Muscle of leg (tissue), 11 donors: ENCODE measurements around the gene GTF2H1. TPM values are rescaled to one million over a fixed set of nuclear protein-coding genes. Genes with fewer than 3 reads are reported as not detected.
"Not testable (repeated sequence)": the region's sequence is repeated elsewhere in the genome, so short reads cannot be mapped to it uniquely, and the experiment has no call there.

Experiments used
- DNase-seq: peaks from one replicate; pipeline ENCODE4 v3.0.0; 2013
- H3K27ac ChIP-seq: one replicate; pipeline ENCODE4 v1.5.1; 2013; ENCODE audit warnings: mild to moderate bottlenecking, low read length, control low read depth
- H3K27me3 ChIP-seq: one replicate; pipeline ENCODE4 v1.6.1; 2013; ENCODE audit warnings: low read length; ENCODE audit not compliant: control insufficient read depth, insufficient read depth
- H3K36me3 ChIP-seq: one replicate; pipeline ENCODE4 v1.6.1; 2013; ENCODE audit warnings: low read length; ENCODE audit not compliant: control insufficient read depth, insufficient read depth
- H3K4me1 ChIP-seq: one replicate; pipeline ENCODE4 v1.6.1; 2013; ENCODE audit warnings: low read length; ENCODE audit not compliant: control insufficient read depth, insufficient read depth
- H3K4me3 ChIP-seq: one replicate; pipeline ENCODE4 v1.5.1; 2013; ENCODE audit warnings: low read length, control low read depth
- H3K9me3 ChIP-seq: replicated peaks from 2 replicates; pipeline ENCODE4 v1.6.1; 2013; ENCODE audit warnings: low read depth, low read length; ENCODE audit not compliant: control insufficient read depth
- WGBS: methylation state at CpG from one replicate; pipeline ENCODE4 v1.1.5; 2013; ENCODE audit warnings: missing lambda C conversion rate; ENCODE audit not compliant: insufficient coverage; 5-methylcytosine and 5-hydroxymethylcytosine counted together
- polyA plus RNA-seq, 8 donors: library from polyadenylated mRNA; unstranded; fragments of 120-200 nt; gene quantifications; one replicate each; pipeline versions ENCODE4 v1.2.1 to v1.2.3, GENCODE V29; 2013; ENCODE audit warnings: inconsistent platforms in 1 of 8, low replicate concordance in 1 of 8; ENCODE audit not compliant: insufficient read length in 8 of 8, insufficient read depth in 1 of 8
- total RNA-seq: library from RNA; stranded (reverse); fragments of 120-200 nt; gene quantifications from one replicate; pipeline ENCODE4 v1.2.4, GENCODE V29; 2013

GTF2H1 gene
- total and polyA plus RNA-seq, 9 donors: 30.0 to 39.9 (median 33.7) TPM

DNA sequence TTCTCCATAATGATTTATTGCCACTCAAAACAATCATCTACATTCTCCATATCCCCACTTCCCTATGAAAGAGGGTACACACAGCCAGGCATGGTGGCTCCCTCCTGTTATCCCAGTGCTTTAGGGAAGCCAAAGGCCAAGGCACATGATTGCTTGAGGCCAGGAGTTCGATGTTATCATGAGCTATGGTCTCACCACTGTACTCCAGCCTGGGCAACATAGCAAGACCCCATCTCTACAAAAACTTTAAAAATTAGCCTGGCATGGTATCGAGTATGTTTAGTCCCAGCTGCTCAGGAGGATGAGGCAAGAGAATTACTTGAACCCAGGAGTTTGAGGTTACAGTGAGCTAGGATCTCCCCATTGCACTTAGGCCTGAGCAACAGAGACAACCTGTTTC is 6.5 kb upstream of the GTF2H1 start:
- WGBS: 83% methylated on average over 1 of the region's 2 CpGs
- no peaks in the 10 kb centered on the region for H3K4me1 ChIP-seq
- H3K36me3 ChIP-seq: peaks cover 3% of the 10 kb centered on the region

DNA sequence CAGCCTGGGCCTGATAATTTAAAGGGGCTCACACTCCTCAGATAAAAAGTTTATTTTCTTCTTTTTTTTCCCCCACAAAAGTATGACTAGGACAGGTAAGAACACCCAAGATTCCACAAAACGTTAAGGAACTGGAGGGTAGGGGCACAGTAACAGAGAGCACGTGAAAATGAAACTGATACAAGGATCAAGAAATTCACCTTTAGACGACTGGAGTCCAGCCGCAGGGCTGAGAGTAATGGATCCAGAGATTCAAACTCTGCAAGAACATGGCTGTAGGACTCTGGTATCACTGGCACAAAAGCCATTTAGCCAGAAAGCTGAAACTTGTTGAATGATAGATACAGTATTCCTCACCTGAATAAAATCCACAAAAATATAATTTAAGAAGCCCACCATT is 4.8 kb upstream of the GTF2H1 start:
- 86% methylated on average over 4 of the region's 4 CpGs for WGBS
- H3K36me3 ChIP-seq: no peaks in the 10 kb centered on the region
- H3K27ac ChIP-seq: no peak overlapping the region
- H3K4me1 ChIP-seq: peaks cover 3% of the 10 kb centered on the region
- no peaks in the 10 kb centered on the region for H3K27me3 ChIP-seq
- no peaks in the 10 kb centered on the region for H3K9me3 ChIP-seq
- no peak for DNase-seq
- H3K4me3 ChIP-seq: no peak overlapping the region

More for the DNA sequence above, 6.5 kb upstream of the GTF2H1 start:
- no peaks in the 10 kb centered on the region for H3K27me3 ChIP-seq
- no peak overlapping the region for H3K27ac ChIP-seq
- H3K9me3 ChIP-seq: no peaks in the 10 kb centered on the region
- H3K4me3 ChIP-seq: no peak overlapping the region
- DNase-seq: no peak

DNA sequence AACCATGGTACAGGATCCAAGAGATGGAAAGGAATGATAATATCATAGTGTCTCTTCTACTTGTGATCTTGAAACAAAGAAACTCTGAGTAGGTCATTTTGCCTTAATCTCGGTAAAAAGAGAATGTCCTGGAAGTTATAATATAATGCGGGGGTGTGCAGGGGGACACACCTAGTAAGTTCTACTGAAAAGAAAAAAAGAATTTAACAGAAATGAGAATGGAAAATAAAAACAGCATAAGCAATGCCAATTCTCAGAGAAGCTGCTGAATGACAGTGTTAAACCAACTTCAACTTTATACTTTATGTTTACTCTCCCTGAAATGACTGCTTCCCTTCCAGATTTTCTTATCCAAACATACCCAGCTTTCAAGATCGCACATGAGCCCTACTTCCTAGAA is 2.5 kb upstream of the GTF2H1 start:
- Histone ChIP-seq H3K27me3 (no peaks in the 10 kb centered on the region), H3K4me3 (no peak overlapping the region), H3K9me3 (no peaks in the 10 kb centered on the region), H3K27ac (no peak overlapping the region), H3K4me1 (peaks cover 16% of the 10 kb centered on the region), H3K36me3 (peaks cover 3% of the 10 kb centered on the region)
- DNase-seq: no peak
- WGBS: 100% methylated on average over 2 of the region's 3 CpGs

DNA sequence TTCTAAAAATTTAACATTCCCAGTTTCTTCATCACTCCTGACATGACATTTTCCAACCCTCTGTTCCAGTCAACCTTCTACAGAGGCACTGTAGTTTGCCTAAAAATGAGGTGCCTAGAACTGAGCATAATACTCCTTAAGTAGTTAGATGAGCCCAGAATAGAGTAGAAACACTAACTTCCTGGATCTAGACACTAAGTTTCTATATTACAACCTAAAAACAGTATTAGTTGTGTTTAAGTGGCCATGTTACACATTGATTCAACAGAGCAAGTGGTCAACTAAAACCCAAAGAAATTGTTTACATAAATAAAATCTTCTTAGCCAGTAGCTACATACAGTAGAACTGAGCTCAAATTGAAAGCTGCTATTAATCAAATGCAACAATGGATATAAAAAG is 1.8 kb upstream of the GTF2H1 start:
- H3K36me3 ChIP-seq: peaks cover 3% of the 10 kb centered on the region
- no peaks in the 10 kb centered on the region for H3K27me3 ChIP-seq
- H3K4me1 ChIP-seq: peaks cover 16% of the 10 kb centered on the region
- H3K9me3 ChIP-seq: no peaks in the 10 kb centered on the region
- no peak overlapping the region for H3K27ac ChIP-seq
- DNase-seq: no peak
- H3K4me3 ChIP-seq: no peak overlapping the region

DNA sequence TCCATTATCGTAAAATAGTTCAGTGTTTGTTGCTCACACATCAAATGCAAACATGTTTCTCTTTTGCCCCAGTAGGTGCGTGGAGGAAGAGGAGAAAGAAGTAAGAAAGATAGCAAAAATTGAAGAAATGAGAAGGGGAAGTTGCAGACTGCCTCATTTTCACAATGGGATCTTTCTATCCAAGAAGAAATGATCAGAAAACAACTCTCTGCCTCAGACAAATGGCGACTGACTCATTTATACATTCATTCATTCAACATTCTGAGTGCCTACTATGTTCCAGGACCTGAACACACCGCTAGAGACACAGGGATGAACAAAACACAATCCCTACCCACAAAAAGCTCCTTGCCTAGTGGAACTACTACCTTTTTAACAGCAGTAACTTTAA is 794 bp upstream of the GTF2H1 start:
- WGBS: 0% methylated on average over 1 of the region's 4 CpGs
- Histone ChIP-seq H3K27ac (peak overlapping the region; percentile 98), H3K4me1 (peaks cover 16% of the 10 kb centered on the region), H3K36me3 (peaks cover 3% of the 10 kb centered on the region), H3K4me3 (peak overlapping the region; percentile 87), H3K9me3 (no peaks in the 10 kb centered on the region), H3K27me3 (no peaks in the 10 kb centered on the region)
- DNase-seq: no peak

DNA sequence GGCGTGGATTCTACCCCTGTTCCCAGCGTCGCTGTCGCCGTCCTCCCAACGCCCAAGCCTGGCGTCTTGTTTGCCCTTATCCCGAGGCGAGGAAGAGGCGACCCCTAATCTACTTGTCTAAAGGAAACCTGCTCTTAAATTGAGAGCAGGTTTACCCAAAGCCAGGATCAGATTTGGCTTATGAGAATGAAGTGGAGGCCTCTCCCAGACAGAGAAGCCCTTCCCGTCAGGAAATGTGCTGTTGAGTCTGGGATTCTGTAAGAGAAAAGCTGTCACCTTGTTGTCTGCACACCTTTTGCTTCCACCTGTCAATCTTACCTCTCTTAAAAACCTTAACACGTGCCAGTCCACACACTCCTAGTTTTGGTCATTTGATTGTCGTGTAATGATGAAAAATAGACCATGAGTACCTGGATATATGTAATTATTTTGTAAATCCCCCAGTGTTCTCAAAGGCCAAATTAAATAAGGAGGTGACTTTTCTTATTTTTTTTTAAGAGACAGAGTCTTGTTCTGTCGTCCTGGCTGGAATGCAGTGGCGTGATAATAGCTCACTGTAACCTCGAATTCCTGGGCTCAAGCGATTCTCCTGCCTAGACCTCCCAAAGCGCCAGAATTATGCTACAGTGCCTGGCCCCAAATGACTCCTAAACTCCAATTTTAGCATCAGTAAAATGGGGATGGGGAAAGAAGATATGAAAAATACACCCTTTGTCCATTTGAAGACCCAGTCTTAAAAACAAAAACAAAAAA is 627 bp downstream of the GTF2H1 start:
- Histone ChIP-seq H3K4me1 (peaks cover 16% of the 10 kb centered on the region), H3K27ac (peak overlapping the region; percentile 98), H3K9me3 (no peaks in the 10 kb centered on the region), H3K27me3 (no peaks in the 10 kb centered on the region), H3K36me3 (peaks cover 8% of the 10 kb centered on the region), H3K4me3 (peak overlapping the region; percentile 87)
- 5% methylated on average over 4 of the region's 18 CpGs for WGBS
- peak; percentile 26 for DNase-seq

DNA sequence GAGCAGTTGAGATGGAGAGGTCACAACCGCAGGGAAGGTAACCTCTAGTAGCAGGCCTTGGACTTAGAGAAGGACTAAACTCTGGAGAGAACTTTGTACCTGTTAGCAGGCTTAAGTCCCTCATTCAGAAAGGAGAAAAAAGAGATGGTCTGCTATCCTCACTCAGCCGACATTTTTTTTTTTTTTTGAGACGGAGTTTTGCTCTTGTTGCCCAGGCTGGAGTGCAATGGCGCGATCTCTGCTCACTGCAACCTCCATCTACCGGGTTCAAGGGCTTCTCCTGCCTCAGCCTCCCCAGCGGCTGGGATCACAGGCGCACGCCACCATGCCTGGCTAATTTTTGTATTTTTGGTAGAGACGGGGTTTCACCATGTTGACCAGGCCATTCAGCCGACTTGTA is 1.5 kb downstream of the GTF2H1 start:
- H3K4me1 ChIP-seq: peaks cover 16% of the 10 kb centered on the region
- not testable (repeated sequence) for H3K36me3 ChIP-seq, H3K27ac ChIP-seq, H3K9me3 ChIP-seq, DNase-seq, H3K4me3 ChIP-seq, H3K27me3 ChIP-seq
- WGBS: 100% methylated on average over 2 of the region's 11 CpGs

DNA sequence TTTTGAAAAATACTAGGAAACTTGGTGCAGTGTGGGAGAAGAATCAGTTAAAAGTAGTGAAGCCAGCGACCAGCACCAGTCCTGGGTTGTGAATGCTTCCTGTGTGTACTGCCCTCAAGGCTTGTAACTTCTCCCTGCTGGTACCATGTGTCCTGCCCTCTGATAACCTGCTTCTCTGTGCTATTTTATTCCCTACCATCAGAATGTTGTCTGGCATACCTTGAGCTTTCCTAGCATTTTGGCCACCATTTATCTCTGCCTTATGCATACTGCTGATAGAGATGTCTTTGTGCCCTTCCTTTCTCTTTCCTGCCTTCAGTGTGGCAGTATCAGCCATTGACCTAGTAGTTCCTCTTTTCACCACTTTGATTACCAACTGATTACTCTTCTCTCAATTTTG is 2.0 kb downstream of the GTF2H1 start:
- no CpG with 5 or more reads among the region's 1 CpG for WGBS
- peaks cover 16% of the 10 kb centered on the region for H3K4me1 ChIP-seq
- H3K27me3 ChIP-seq: no peaks in the 10 kb centered on the region
- no peak overlapping the region for H3K27ac ChIP-seq
- no peak for DNase-seq
- H3K4me3 ChIP-seq: no peak overlapping the region
- H3K36me3 ChIP-seq: peaks cover 8% of the 10 kb centered on the region
- no peaks in the 10 kb centered on the region for H3K9me3 ChIP-seq

DNA sequence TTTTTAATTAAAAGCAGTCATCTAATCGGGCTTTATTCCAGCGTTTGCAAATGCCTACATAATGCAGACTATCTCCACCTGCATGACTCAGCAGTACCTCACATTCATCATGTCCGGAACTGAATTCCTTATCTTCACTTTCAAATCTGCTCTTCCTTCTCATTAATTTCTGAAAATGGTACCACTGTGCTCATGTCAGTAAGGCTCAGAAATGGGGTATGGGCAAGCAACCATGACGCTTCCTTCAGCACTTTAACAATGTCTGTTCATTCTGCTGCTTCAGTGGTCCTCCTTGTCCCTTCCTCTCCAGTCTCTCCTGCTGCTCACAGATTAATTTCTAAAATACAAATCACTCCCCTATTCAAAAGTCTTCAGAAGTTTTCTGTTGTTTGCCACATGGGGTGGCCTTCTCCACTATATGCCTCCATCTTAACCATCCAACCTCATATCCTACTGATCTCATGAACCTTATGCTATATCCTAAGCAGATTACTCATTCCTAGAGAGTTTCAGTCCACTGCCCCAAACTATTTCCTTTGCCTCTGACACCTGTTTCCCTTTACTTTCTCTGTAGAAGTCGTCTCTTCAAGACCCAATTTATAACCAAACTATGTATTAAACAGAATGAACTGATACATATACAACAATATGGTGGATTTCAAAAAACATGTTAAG is 7.0 kb downstream of the GTF2H1 start:
- WGBS: 79% methylated on average over 3 of the region's 5 CpGs
- Histone ChIP-seq H3K4me3 (no peak overlapping the region), H3K27ac (no peak overlapping the region), H3K4me1 (peaks cover under 1% of the 10 kb centered on the region), H3K27me3 (no peaks in the 10 kb centered on the region), H3K9me3 (no peaks in the 10 kb centered on the region), H3K36me3 (peaks cover 28% of the 10 kb centered on the region)
- DNase-seq: no peak

DNA sequence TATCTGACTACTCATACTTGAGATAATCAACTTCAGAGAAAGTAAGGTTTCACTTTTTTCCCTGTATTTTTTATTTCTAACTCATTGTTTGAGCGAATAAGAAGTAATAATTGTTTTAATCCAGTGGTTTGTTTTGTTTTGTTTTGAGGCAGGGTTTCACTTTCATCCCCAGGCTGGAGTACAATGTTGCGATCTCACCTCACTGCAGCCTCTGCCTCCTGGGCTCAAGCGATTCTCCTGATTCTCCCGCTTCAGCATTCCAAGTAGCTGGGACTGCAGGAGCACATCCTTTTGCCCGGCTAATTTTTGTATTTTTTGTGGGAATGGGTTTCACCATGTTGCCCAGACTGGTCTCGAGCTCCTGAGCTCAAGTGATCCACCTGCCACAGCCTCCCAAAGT is 8.6 kb downstream of the GTF2H1 start:
- no peak overlapping the region for H3K4me3 ChIP-seq
- no peaks in the 10 kb centered on the region for H3K4me1 ChIP-seq
- H3K27me3 ChIP-seq: no peaks in the 10 kb centered on the region
- 100% methylated on average over 3 of the region's 6 CpGs for WGBS
- no peak overlapping the region for H3K27ac ChIP-seq
- H3K36me3 ChIP-seq: peaks cover 33% of the 10 kb centered on the region
- no peaks in the 10 kb centered on the region for H3K9me3 ChIP-seq
- no peak for DNase-seq
